MM.1S (cell line): ENCODE results near the gene CEP85L.

Experiments
- EZH2 ChIP-seq: fragments of 300-600 bp; sonication (generic); optimal IDR thresholded peaks from 2 replicates; pipeline ENCODE3; 2017; ENCODE audit warnings: low read depth, mild to moderate bottlenecking, antibody characterized with exemption, low read length, mixed read lengths
- EZH2phosphoT487 ChIP-seq: fragments of 300-600 bp; sonication (generic); IDR thresholded peaks from 2 replicates; pipeline ENCODE4 v1.6.1; 2018; ENCODE audit warnings: antibody characterized with exemption, low read length
- TF ChIP-seq, protein P1 (sequence below): fragments of 300-600 bp; sonication (generic); IDR thresholded peaks from 2 replicates; pipeline ENCODE4 v1.5.1; 2016; ENCODE audit warnings: antibody characterized with exemption, low read length, mixed read lengths

DNA sequence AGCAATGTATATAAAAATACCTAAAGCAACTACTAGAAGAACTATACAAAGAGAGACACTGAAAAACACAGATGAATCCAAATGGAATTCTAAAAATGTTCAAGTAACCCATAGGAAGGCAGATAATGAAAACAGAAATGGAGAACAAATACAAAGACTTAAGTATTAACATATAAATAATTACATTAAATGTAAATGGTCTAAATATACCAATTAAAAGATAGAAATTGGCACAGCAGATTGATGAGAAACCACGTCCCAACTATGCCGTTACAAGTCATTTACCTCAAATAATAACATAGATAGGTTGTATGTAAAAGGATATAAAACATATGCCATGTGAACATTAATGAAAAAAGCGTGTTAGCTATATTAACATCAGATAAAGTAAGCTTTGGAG lies 40.1 kb downstream of the CEP85L start:
- no peak for TF ChIP-seq EZH2phosphoT487
- TF ChIP-seq, protein P1, sequence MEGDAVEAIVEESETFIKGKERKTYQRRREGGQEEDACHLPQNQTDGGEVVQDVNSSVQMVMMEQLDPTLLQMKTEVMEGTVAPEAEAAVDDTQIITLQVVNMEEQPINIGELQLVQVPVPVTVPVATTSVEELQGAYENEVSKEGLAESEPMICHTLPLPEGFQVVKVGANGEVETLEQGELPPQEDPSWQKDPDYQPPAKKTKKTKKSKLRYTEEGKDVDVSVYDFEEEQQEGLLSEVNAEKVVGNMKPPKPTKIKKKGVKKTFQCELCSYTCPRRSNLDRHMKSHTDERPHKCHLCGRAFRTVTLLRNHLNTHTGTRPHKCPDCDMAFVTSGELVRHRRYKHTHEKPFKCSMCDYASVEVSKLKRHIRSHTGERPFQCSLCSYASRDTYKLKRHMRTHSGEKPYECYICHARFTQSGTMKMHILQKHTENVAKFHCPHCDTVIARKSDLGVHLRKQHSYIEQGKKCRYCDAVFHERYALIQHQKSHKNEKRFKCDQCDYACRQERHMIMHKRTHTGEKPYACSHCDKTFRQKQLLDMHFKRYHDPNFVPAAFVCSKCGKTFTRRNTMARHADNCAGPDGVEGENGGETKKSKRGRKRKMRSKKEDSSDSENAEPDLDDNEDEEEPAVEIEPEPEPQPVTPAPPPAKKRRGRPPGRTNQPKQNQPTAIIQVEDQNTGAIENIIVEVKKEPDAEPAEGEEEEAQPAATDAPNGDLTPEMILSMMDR, result no peak
- no peak for TF ChIP-seq EZH2
